Gastroesophageal sphincter (tissue), 4 donors: ENCODE measurements around the gene KISS1. TPM values are rescaled to one million over a fixed set of nuclear protein-coding genes. Genes with fewer than 3 reads are reported as not detected.

Experiments
- ATAC-seq: fragments of 150-250 bp; one replicate; pipeline ENCODE4 v1.9.1; 2016; ENCODE audit warnings: mild to moderate bottlenecking, moderate library complexity
- H3K27ac ChIP-seq, 4 donors: fragments of 200-600 bp; sonication (generic) in 3 of 4; 1 replicate in 3 of 4; 2 replicates in 1 of 4; pipeline ENCODE4 v1.5.1; 2016 to 2019
- H3K27me3 ChIP-seq: fragments of 200-600 bp; sonication (generic); one replicate; pipeline ENCODE4 v1.5.1; 2019
- H3K36me3 ChIP-seq, 2 donors: fragments of 200-600 bp; sonication (generic); one replicate each; pipeline ENCODE4 v1.5.1; 2019; ENCODE audit warnings: control low read depth in 1 of 2
- H3K4me1 ChIP-seq, 3 donors: fragments of 200-600 bp; sonication (generic); 1 replicate in 2 of 3; 2 replicates in 1 of 3; pipeline ENCODE4 v1.5.1; 2016 to 2019; ENCODE audit warnings: control low read depth in 2 of 3
- H3K4me3 ChIP-seq, 2 donors: fragments of 200-600 bp; sonication (generic); one replicate each; pipeline ENCODE4 v1.5.1; 2019; ENCODE audit warnings: mild to moderate bottlenecking in 1 of 2, moderate library complexity in 1 of 2
- H3K9me3 ChIP-seq, 3 donors: fragments of 200-600 bp; sonication (generic); one replicate each; pipeline ENCODE4 v1.5.1; 2017 to 2019; ENCODE audit warnings: control low read depth in 2 of 3
- CTCF ChIP-seq, 4 experiments: fragments of 200-600 bp in 2 of 4; fragments of 450-650 bp in 2 of 4; sonication (generic) in 1 of 4; IDR thresholded peaks; one replicate each; pipeline ENCODE4 v1.5.1; 2017 to 2019; ENCODE audit warnings: antibody characterized with exemption in 4 of 4, mild to moderate bottlenecking in 2 of 4, moderate library complexity in 2 of 4
- EP300 ChIP-seq: sonication (generic); formaldehyde crosslinking; IDR thresholded peaks from one replicate; pipeline ENCODE4 v1.6.1; 2017; ENCODE audit warnings: antibody characterized with exemption, mild to moderate bottlenecking
- POLR2A ChIP-seq, 2 donors: fragments of 450-650 bp; IDR thresholded peaks; one replicate each; pipeline ENCODE4 v1.6.1; 2017; ENCODE audit warnings: antibody characterized with exemption in 2 of 2, mild to moderate bottlenecking in 2 of 2, moderate library complexity in 1 of 2
- POLR2AphosphoS5 ChIP-seq: sonication (generic); formaldehyde crosslinking; IDR thresholded peaks from one replicate; pipeline ENCODE4 v1.6.1; 2017; ENCODE audit warnings: antibody characterized with exemption
- WGBS, 2 donors: methylation state at CpG; one replicate each; pipeline ENCODE4 v1.1.5; 2018; ENCODE audit warnings: low coverage in 1 of 2; 5-methylcytosine and 5-hydroxymethylcytosine counted together
- total RNA-seq, 4 donors: library from RNA; depleted of rRNA; stranded (reverse); fragments of >200 nt; gene quantifications; one replicate each; pipeline ENCODE4 v1.1.0, GENCODE V29; 2016

Gene KISS1
- total RNA-seq, 4 donors from 2014 or later, result not detected

- no peak for ATAC-seq
- peaks cover 71% of the 10 kb centered on the region for H3K27me3 ChIP-seq
- WGBS, 2 donors, result 57 to 72% methylated on average over 5 to 6 of the region's 6 CpGs
Observed at GRCh38 chr1:204157962-204158361, 38.3 kb downstream of the KISS1 start.

GRCh38 chr1:204155881-204156280, 40.4 kb downstream of the KISS1 start:
- ATAC-seq, result no peak
- WGBS, 2 donors, result 78 to 80% methylated on average over 2 to 3 of the region's 10 CpGs
- Histone ChIP-seq H3K9me3 (no peaks in the 10 kb centered on the region), H3K27me3 (peaks cover 78% of the 10 kb centered on the region), H3K4me3 (no peak overlapping the region), H3K4me1 (peaks cover 0 to 20% (median 11%) of the 10 kb centered on the region in 3 donors), H3K27ac (no peak overlapping the region), H3K36me3 (no peaks in the 10 kb centered on the region)
- TF ChIP-seq CTCF (IDR thresholded peaks at IDR 0.05) (no peak), POLR2AphosphoS5 (no peak), EP300 (no peak), POLR2A (IDR thresholded peaks at IDR 0.05) (no peak)

More at GRCh38 chr1:204157962-204158361, 38.3 kb downstream of the KISS1 start:
- no peak overlapping the region for H3K4me3 ChIP-seq
- H3K27ac ChIP-seq, result no peak overlapping the region
- H3K36me3 ChIP-seq, result no peaks in the 10 kb centered on the region
- no peaks in the 10 kb centered on the region for H3K9me3 ChIP-seq
- TF ChIP-seq POLR2A (IDR thresholded peaks at IDR 0.05) (no peak), POLR2AphosphoS5 (no peak), EP300 (no peak), CTCF (IDR thresholded peaks at IDR 0.05) (no peak)
- peaks cover 0 to 7% (median 0%) of the 10 kb centered on the region in 3 donors for H3K4me1 ChIP-seq

GRCh38 chr1:204154568-204155255, 41.6 kb downstream of the KISS1 start:
- no peak for ATAC-seq
- no peaks in the 10 kb centered on the region for H3K9me3 ChIP-seq
- peaks cover 71% of the 10 kb centered on the region for H3K27me3 ChIP-seq
- WGBS, 2 donors, result 94 to 100% methylated on average over 1 to 10 of the region's 15 CpGs
- peaks cover 0 to 29% (median 13%) of the 10 kb centered on the region in 3 donors for H3K4me1 ChIP-seq
- H3K36me3 ChIP-seq, result no peaks in the 10 kb centered on the region
- TF ChIP-seq EP300 (no peak), POLR2AphosphoS5 (no peak), CTCF (IDR thresholded peaks at IDR 0.05) (no peak)
- no peak overlapping the region for H3K4me3 ChIP-seq
- H3K27ac ChIP-seq, result no peak overlapping the region

- H3K27me3 ChIP-seq, result peaks cover 67% of the 10 kb centered on the region
- no peaks in the 10 kb centered on the region for H3K9me3 ChIP-seq
- no peaks in the 10 kb centered on the region for H3K36me3 ChIP-seq
- H3K27ac ChIP-seq, result no peak overlapping the region
- H3K4me1 ChIP-seq, result peaks cover 0 to 29% (median 13%) of the 10 kb centered on the region in 3 donors
- 92 to 100% methylated on average over 1 to 2 of the region's 5 CpGs for WGBS, 2 donors
- H3K4me3 ChIP-seq, result no peak overlapping the region
- TF ChIP-seq POLR2A (IDR thresholded peaks at IDR 0.05) (no peak), CTCF (IDR thresholded peaks at IDR 0.05) (no peak), EP300 (no peak), POLR2AphosphoS5 (no peak)
- no peak for ATAC-seq
Observed at GRCh38 chr1:204153667-204154066, 42.6 kb downstream of the KISS1 start.
